GM21619 (cell line): Measurements from ENCODE around the gene CHPF.

Source experiments
- ATAC-seq: cut with Tn5 transposase; IDR thresholded peaks from one replicate; pipeline ENCODE4 v1.9.1; 2021; ENCODE audit not compliant: unreplicated experiment

The CHPF gene

GRCh38 chr2:219498280-219499057, 45.1 kb downstream of the CHPF start, which contains the start of gene GMPPA:
Gene GMPPA (plus strand): TSS chr2:219498891. CDS start chr2:219499976, 1,085 bp downstream.
- peak; percentile 93 for ATAC-seq

DNA sequence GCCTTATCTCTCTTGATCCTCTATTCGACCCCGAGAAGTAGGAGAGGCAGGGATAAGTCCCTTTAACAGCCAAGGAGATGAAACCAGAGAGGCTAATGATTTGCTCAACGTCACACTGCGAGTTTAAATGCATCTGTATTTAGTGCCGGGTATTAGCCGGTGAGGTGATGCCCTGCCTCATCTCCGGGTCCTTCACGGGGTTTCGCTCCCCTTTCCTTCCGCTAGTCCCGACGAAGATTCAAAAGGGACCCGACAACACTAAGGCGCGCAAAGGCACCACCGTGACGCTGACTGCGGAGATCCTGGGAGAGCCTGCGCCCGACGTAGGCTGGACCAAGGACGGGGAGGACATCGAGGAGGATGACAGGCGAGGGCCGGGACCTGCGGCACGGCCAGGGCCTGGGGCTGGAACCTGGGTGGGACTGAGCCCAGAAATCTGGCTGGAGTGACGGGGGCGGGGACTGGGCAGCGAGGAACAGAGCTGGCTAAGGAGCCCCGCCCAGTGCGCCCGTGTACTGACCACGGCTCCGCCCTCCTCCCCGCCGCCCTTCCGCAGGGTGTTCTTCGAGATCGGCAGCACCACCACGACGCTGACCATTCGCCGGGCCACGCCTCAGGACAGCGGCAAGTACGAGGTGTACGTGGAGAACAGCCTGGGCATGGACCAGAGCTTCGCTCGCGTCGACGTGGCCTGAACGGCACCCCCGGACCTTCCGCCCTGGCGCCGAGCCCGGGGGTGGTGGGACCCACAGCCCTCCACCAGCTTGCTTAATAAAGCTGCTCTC, 45.9 kb downstream of the CHPF start:
- ATAC-seq: peak; percentile 21

DNA sequence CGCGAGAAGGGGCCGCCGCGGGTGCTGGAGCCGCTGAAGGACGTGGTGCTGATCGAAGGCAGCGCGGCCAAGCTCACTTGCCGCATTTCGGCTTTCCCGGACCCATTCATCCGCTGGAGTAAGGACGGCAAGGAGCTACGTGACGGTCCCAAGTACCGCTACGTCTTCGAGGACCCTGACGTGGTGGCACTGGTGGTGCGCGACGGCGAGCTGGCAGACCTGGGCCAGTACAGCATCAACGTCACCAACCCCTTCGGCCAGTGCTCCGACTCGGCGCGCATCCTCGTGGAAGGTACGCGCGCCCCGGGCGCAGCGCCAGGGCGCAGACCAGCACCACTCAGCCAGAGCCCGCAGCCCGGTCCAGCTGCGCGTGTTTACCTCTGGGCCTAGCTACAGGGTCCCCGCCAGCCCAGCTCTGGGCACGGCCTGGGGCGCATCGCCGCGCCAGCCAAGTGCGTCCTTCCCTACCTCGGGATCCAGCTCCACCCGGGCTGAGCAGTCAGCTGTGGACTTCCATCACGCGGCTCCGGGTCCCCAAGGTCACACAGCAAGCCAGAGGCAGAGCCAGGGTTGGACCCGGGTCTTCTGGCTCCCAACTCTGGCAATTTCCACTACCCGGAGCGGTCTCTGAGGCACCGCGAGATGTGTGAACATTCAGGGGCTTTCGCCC, 46.6 kb downstream of the CHPF start:
- no peak for ATAC-seq

DNA sequence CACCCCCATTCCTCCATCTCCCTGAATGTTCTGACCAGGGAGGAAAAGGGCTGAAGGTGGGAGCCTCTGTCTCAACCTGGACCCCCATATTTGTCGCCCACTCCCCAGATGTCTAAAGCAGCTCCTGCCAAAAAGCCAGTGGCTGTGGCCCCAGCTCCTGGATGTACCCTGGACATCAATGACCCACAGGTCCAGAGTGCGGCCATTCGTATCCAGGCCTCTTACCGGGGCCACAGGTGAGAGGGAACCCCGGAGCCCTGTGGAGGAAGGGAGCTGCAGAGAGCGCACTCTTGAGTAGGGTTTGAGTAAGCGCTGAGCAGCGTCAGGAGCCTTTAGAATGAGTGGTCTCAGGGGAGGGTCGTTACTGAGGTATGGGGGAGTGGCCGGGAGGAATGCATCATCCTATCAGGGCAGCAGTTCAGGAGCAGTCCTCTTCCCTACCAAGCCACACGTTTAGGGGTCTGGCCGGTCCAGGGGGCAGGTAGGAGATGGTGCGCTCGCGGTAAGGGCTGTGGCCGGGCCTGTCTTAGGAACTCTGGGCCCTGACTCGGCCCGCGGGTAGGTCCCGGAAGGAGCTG, 47.3 kb downstream of the CHPF start:
- no peak for ATAC-seq

DNA sequence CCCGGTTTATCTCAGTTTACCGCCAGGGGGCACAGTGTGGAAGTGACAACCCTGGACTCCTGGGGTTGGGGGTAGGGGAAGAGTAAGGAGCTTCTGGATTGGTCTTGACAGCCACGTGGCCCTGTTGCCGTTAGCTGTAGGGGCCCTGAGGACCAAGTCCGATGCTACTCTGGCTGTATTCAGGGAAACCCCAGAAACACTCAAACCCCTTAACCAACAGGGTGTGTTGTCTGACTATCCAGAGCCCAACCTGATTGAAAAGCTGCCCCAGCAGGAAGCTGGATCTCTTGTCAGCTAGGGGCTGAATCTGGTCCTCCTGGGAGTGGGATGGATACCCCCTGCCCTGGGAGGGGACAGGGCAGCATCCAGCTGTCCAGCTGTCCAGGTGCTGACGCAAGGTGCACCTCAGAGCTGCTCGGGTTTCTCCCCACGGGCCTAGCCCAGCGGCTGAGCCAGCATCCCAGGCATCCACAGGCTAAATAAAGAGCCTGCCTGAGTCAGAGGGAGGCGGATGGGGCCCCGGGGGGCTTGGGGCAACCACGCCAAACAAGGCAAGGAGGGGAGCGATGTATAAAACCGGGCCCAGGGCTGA, 48.0 kb downstream of the CHPF start:
- ATAC-seq: no peak

DNA sequence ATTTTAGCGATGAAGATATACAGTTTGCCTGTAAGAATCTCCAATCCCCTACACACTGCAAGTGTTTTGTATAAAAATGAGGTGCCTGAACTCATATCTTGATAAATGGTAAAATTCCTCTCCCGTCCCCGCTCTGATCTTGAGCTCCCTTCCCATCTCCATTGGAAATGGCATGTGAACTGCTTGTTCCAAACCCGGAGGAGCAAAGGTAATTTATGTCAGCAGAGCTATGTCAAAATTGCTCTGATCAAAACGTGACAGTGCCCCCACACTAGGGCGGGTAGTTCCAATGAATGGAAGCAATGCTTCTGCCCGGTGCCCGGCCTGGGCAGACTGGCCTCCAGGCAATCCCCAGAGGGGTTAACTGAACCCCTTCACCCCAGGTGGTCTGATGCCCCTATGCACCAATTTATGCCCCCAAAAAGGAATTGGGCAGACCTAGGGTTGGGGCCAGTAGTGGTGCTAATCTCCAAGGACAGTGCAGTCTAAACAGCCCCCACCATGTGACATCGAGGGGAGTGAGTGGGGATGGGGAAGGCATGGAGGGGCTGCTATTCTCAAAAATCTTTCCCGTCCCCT, 48.6 kb downstream of the CHPF start:
- ATAC-seq: no peak

DNA sequence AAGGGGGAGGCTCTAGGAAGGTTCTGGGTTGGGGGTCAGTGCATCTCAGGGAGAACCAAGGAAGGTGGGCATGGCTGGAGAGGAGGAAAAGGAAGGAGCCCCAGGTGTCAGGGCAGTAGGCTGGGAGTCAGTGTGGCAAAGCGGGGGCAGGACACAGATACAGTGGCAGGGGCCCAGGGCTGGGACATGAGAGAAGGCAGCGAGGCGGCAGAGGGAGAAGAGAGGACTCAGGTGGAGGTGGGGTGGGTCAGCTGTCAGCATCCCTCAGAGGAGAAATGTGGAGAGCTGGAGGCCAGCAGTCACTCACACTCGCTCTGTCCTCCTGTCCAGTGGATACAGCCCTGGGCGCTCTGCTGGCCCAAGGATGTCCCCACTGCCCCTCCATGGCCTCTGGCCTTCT, 50.5 kb downstream of the CHPF start:
- no peak for ATAC-seq

- no peak for ATAC-seq
These were observed 51.0 kb downstream of the CHPF start for GRCh38 chr2:219492575-219492974.

DNA sequence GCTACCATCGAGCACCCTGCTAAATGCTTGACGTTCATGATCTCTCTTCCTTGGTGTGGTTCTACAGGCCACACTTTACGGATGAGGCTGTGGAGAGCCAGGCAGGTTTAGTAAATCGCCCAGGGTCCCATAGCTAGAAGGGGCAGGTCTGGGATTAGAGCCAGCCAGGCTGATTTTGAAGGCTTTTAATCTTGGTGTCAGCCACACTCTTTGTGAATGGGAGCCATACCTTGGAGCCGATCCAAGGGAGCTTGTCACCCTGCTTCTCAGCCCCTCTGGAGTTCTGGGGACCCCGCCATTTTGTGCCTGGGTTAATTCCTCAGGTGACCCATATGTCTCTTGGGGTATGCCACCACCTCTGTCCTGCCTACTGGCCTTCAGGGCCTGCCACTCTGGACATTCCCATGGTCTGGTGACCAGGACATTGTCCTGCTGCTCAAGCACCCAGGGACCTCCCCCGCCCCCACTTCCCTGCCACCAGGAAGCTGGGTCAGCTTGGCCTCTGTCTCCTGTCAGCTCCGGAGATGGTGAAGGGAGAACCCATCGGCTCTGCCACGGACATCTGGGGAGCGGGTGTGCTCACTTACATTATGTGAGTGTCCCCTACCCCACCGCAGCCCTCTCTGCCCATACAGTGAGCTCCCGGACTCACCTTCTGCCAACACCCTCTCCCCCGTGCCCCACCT, 52.2 kb downstream of the CHPF start:
- ATAC-seq: no peak

DNA sequence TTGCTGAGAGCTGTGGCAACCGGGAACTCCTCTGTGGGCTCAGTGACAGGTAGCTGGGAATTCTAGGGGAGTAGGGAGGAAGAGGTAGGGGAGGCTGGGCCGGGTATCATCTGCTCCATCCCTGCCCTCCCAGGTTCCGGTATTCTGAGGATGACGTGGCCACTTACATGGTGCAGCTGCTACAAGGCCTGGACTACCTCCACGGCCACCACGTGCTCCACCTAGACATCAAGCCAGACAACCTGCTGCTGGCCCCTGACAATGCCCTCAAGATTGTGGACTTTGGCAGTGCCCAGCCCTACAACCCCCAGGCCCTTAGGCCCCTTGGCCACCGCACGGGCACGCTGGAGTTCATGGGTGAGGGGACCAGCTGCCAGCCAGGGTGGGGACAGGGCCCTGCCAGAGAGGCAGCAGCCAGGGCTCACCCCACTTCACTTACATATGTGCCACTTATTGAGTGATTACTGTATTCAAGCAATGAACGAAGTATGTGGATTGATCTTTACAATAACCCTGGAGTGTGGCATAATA, 52.9 kb downstream of the CHPF start:
- ATAC-seq: no peak

GRCh38 chr2:219490186-219490585, 53.4 kb downstream of the CHPF start:
- ATAC-seq: no peak

DNA sequence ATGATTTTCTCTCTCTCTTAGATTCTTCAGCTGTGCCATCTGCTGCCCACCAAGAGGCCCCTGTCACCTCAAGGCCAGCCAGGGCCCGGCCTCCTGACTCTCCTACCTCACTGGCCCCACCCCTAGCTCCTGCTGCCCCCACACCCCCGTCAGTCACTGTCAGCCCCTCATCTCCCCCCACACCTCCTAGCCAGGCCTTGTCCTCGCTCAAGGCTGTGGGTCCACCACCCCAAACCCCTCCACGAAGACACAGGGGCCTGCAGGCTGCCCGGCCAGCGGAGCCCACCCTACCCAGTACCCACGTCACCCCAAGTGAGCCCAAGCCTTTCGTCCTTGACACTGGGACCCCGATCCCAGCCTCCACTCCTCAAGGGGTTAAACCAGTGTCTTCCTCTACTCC, 54.3 kb downstream of the CHPF start:
- ATAC-seq: no peak
